ENCODE results near the gene ST6GALNAC4.

- TF ChIP-seq CTCF (IDR thresholded peaks at IDR 0.05): no peak
- TF ChIP-seq SIN3A (IDR thresholded peaks at IDR 0.05; ENCODE audit: borderline replicate concordance, insufficient read depth, low read depth, low read length): no peak
Measured at GRCh38 chr9:127860779-127861178, 56.1 kb downstream of the ST6GALNAC4 start.

Measured in Panc1 (cell line).